Ascending aorta (tissue), 2 donors: ENCODE measurements around the gene TRAPPC12. TPM values are rescaled to one million over a fixed set of nuclear protein-coding genes. Genes with fewer than 3 reads are reported as not detected.

Experiments
- DNase-seq, 2 donors: peaks; one replicate each; pipeline ENCODE4 v3.0.0-alpha.2; 2019; ENCODE audit warnings: low spot score in 2 of 2
- H3K27ac ChIP-seq, 2 donors: fragments of 200-600 bp; sonication (generic); one replicate each; pipeline ENCODE4 v1.5.1; 2016 to 2017; ENCODE audit warnings: mild to moderate bottlenecking in 1 of 2
- H3K27me3 ChIP-seq: fragments of 200-600 bp; sonication (generic); one replicate; pipeline ENCODE4 v1.5.1; 2017
- H3K36me3 ChIP-seq, 2 donors: fragments of 200-600 bp; sonication (generic); one replicate each; pipeline ENCODE4 v1.5.1; 2016
- H3K4me1 ChIP-seq, 2 donors: fragments of 200-600 bp; sonication (generic); one replicate each; pipeline ENCODE4 v1.5.1; 2016 to 2017; ENCODE audit warnings: mild to moderate bottlenecking in 1 of 2
- H3K4me3 ChIP-seq, 2 donors: fragments of 200-600 bp; sonication (generic); one replicate each; pipeline ENCODE4 v1.5.1; 2016 to 2017; ENCODE audit warnings: mild to moderate bottlenecking in 1 of 2
- H3K9me3 ChIP-seq, 2 donors: fragments of 200-600 bp; sonication (generic); one replicate each; pipeline ENCODE4 v1.5.1; 2016
- intact Hi-C: fragments of 100-400 bp; cut with DNase I; formaldehyde crosslinking; loops from one replicate; pipeline ENCODE4 v1.15.1; 2023
- total RNA-seq: library from RNA; depleted of rRNA; stranded (reverse); fragments of >200 nt; gene quantifications from one replicate; pipeline ENCODE4 v1.1.0, GENCODE V29; 2016
- TF ChIP-seq, protein P1 (sequence below), 3 experiments: fragments of 200-600 bp in 2 of 3; fragments of 450-650 bp in 1 of 3; sonication (generic) in 2 of 3; IDR thresholded peaks; one replicate each; pipeline ENCODE4 v1.5.1; 2016 to 2019; ENCODE audit warnings: antibody characterized with exemption in 3 of 3, mild to moderate bottlenecking in 1 of 3, moderate library complexity in 1 of 3

TRAPPC12 gene
- total RNA-seq, 1 donor from 2014 or later, result 94.0 TPM

DNA sequence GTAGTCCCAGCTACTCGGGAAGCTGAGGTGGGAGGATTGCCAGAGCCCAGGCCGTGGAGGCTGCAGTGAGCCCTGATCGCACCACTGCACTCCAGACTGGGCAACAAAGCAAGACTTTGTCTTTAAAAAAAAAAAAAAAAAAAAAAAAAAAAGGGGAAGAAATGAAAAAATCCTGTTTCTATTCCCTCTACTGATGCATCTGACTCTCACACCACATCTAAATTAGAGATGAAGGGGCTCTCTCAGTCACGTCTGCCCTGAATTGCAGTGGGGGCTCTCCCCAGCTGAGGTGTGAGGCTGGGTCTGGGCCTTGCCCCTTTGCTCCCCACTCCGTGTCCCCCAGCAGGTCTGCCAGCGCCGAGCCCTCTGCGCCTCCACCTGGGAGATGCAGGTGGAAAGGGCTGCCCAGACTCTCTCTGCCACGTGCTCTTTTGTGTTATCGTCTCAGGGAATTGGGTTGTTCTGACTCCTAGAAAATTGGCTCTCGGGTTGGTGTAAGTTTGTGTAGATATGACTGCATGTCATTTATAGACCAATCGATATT is 30.2 kb downstream of the TRAPPC12 start:
- Histone ChIP-seq H3K27me3 (no peaks in the 10 kb centered on the region), H3K4me3 (no peak overlapping the region), H3K9me3 (no peaks in the 10 kb centered on the region), H3K4me1 (no peaks in the 10 kb centered on the region), H3K36me3 (peaks cover 3 to 11% of the 10 kb centered on the region in 2 donors), H3K27ac (no peak overlapping the region)
- TF ChIP-seq, protein P1, sequence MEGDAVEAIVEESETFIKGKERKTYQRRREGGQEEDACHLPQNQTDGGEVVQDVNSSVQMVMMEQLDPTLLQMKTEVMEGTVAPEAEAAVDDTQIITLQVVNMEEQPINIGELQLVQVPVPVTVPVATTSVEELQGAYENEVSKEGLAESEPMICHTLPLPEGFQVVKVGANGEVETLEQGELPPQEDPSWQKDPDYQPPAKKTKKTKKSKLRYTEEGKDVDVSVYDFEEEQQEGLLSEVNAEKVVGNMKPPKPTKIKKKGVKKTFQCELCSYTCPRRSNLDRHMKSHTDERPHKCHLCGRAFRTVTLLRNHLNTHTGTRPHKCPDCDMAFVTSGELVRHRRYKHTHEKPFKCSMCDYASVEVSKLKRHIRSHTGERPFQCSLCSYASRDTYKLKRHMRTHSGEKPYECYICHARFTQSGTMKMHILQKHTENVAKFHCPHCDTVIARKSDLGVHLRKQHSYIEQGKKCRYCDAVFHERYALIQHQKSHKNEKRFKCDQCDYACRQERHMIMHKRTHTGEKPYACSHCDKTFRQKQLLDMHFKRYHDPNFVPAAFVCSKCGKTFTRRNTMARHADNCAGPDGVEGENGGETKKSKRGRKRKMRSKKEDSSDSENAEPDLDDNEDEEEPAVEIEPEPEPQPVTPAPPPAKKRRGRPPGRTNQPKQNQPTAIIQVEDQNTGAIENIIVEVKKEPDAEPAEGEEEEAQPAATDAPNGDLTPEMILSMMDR (IDR thresholded peaks at IDR 0.05), result no peak
- intact Hi-C loops, result no loop called here
- DNase-seq, result no peak

DNA sequence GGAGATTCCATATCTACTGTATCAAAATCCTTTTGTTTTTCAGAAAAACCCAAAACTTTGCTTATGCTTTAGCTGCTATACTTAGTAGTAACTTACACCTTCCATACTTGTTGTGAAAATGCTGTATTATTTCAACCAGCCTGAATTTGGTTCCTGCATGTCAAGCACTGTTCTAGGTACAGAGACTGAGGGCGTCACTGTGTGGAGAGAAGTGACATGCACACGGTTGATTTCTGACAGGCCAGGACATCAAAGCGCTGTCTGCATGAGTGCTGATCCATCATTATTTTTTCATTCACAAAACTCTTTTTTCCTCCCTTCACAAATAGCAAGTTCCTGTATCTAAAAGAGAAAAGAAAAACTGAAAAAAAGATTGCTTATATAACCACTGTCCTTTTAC is 31.6 kb downstream of the TRAPPC12 start:
- H3K4me3 ChIP-seq, result no peak overlapping the region
- H3K27me3 ChIP-seq, result no peaks in the 10 kb centered on the region
- no peak for DNase-seq
- intact Hi-C loops, result no loop called here
- no peaks in the 10 kb centered on the region for H3K4me1 ChIP-seq
- no peak overlapping the region for H3K27ac ChIP-seq
- H3K9me3 ChIP-seq, result no peaks in the 10 kb centered on the region
- TF ChIP-seq, protein P1 (IDR thresholded peaks at IDR 0.05), result no peak
- peaks cover 8 to 22% of the 10 kb centered on the region in 2 donors for H3K36me3 ChIP-seq

DNA sequence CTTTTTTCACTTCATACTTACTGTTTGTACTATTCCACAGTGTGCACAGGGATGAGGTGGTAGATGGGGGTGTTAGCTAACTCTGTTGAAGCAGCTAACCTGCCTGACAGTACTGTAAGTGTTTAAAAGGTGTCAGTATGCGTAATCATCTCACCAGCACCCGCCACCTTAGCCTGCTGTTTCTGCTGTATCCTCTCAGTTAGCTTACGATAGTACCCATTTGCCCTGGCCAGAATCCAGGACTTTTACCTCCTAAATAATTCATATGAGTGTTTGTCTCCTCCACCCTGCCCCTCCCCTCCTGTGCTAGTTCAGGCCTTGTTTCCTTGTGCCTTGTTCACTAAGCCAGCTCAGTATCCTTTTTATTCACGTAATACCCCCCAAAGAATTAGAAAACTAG is 34.2 kb downstream of the TRAPPC12 start:
- TF ChIP-seq, protein P1 (IDR thresholded peaks at IDR 0.05), result no peak
- H3K27me3 ChIP-seq, result no peaks in the 10 kb centered on the region
- H3K4me3 ChIP-seq, result no peak overlapping the region
- H3K4me1 ChIP-seq, result no peaks in the 10 kb centered on the region
- no peak overlapping the region for H3K27ac ChIP-seq
- peaks cover 14 to 38% of the 10 kb centered on the region in 2 donors for H3K36me3 ChIP-seq
- no peak for DNase-seq
- no peaks in the 10 kb centered on the region for H3K9me3 ChIP-seq
- intact Hi-C loops, result no loop called here

DNA sequence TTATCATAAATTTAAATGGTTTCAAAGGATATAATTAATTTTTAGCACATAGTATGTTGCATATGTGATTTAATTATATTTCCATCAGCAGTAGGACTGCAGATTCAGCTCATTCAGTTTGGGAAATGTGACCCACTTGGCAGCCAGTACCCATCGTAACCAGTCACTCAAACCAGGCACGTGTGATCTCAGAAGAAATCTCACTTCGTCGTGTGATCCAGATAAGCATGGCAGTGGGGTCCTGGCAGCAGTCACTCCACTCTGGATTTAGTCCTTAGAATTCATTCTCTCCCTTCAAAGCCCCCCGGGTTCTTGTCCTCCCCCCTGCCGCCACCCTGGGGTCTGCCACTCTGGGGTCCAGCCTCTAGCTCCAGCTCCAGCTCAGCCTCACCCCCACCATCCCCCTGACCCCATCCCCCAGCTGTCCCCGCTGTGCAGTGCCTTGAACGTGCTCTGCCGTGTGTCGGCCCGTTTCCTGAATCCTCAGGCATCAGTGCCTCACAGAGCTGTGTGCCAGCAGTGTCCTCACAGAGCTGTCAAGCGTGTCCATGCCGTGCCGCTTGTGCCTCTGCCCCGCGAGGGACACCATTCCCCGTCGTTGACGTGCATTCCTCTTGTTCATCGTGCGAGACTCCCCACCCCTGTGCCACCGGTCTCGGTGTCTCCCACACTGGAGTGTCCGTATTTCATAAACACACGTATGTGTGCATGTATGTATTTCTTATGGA is 34.8 kb downstream of the TRAPPC12 start:
- Histone ChIP-seq H3K27ac (no peak overlapping the region), H3K27me3 (no peaks in the 10 kb centered on the region), H3K9me3 (no peaks in the 10 kb centered on the region), H3K4me3 (no peak overlapping the region), H3K36me3 (peaks cover 17 to 34% of the 10 kb centered on the region in 2 donors), H3K4me1 (no peaks in the 10 kb centered on the region)
- TF ChIP-seq, protein P1 (IDR thresholded peaks at IDR 0.05), result no peak
- no peak for DNase-seq
- intact Hi-C loops, result no loop called here

DNA sequence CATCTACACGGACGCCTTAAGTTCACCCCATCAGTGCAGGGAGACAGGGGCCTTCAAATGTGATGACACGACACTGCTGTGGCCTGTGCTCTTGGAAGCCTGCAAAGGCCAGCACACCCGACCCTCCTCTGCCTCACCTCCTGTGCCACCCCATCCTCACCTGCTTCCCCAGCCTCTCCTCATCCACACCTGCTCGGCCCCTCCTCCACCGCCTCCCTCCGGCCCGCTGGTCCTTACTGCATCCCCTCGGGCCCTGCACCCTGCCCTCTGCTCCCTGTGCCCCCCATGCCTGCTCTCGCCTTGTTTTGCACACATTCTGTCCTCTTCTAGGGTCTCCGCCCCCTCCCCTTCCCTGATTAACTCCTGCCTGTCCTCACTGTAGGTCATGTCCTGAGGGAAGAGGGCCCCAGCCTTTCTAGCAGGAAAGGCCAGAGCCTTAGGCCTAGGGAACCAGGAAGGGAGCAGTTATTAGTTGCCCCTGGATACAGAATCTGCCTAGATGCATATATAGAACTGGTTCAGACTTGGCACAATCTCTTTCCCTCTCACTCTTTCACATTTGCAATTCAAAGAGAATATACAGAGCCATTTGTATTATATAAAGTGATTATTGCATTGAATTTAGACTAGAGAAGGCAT is 39.4 kb downstream of the TRAPPC12 start:
- Histone ChIP-seq H3K4me3 (no peak overlapping the region), H3K4me1 (no peaks in the 10 kb centered on the region), H3K27me3 (no peaks in the 10 kb centered on the region), H3K9me3 (no peaks in the 10 kb centered on the region), H3K27ac (no peak overlapping the region), H3K36me3 (peaks cover 32 to 56% of the 10 kb centered on the region in 2 donors)
- TF ChIP-seq, protein P1 (IDR thresholded peaks at IDR 0.05), result no peak
- no peak for DNase-seq
- intact Hi-C loops, result no loop called here
